CD1c-positive myeloid dendritic cell (primary cell): ENCODE results near the gene LRRC4C.
"Not testable (repeated sequence)": the region's sequence is repeated elsewhere in the genome, so short reads cannot be mapped to it uniquely, and the experiment has no call there.

ENCODE experiments used
- DNase-seq: peaks from one replicate; pipeline ENCODE4 v3.0.0-alpha.2; 2016; ENCODE audit errors: extremely low spot score

The LRRC4C gene

DNA sequence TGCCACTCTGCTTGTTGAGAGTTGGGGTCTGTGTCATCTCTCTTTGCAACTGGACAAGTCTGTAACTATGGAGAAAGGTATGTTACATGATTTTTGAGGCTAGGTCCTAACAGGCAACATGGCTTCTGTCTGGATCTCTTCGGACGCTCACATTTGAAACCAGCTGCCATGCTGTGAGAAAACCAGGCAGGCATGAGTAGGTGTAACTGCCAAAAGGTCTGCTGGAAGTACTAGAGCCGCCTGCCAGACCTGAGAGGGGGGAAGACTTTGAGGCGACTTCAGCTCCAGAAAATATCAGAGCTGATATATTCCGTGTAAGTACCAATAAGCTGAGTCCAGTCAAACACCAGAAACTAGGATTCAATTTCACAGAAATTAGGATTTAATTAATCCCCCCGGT, 579.5 kb downstream of the LRRC4C start:
- no peak for DNase-seq

DNA sequence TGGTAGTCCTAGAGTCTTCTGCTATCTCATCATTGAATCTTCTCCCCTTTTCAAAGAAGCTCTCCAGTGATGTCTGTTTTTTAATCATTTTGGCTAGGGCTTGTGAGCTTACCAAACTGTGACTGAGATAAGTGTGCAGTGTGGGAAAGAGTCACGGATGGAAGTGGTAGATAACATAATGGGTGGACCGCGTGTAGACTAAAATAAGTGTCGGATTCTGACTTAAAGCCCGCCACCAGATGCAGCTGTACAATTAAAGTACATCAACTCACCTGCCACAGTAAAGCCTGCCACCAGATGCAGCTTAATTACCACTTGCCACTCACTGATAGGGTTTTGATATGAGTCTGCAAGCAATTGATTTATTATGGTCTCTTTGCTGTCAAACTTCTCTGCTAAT, 581.5 kb downstream of the LRRC4C start:
- no peak for DNase-seq

DNA sequence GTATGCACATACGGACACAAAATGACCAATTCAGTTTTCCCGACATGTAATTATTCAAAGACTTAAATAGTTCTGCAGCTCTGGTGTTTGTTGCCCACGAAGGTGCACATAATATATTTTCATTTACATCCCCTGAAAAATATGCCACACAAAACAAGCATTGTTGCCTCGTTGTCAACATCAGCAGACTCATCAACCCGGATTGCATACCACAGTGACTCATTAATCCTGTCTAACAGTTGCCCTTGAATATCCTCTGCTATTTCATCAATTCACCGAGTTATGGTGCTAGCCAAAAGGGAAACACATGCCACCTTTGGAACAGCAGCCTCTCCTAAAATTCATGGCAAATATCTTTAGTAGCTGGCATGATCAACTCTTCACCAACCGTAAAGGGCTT, 582.2 kb downstream of the LRRC4C start:
- no peak for DNase-seq

DNA sequence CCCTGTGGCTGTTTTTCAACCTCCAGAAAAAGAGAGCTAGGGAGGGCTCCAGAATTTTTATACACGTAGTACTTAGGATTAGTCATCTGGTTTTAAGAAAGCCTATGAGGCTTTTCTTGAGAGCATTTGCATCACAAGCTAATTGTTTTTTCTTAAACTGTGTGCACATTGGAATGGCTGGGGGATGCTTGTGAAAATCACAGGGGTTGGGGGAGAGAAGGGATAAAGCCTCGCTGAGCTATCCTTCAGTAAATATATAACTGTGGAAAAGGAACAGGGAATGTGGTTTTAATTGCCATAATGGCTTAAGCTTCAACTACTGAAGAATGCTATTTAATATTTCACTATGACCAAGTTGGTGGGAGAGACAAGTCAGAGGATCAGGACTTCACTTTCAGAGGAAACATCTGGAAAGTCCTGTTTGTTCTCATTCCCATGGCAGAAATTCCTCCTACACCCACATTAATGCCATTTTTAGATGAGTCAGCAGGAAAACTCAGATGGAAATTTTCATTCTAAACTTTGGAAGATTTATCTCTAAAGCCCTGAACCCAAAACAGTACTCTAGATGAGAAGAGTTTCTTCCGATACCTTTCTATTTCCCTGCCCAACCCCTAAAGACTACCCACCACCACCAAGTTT, 591.3 kb downstream of the LRRC4C start:
- no peak for DNase-seq

DNA sequence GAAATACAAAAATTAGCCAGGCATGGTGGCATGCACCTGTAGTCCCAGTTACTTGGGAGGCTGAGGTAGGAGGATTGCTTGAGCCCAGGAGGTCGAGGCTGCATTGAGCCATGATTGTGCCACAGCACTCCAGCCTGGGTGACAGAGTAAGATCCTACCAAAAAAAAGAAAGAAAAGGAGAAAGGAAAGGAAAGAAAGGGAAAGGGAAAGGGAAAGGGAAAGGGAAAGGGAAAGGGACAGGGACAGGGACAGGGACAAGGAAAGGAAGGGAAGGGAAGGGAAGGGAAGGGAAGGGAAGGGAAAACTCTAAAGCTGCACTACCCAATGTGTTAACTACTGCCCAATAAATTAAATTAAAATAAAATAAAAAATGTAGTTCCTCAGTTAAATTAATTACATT, 601.7 kb downstream of the LRRC4C start:
- not testable (repeated sequence) for DNase-seq

DNA sequence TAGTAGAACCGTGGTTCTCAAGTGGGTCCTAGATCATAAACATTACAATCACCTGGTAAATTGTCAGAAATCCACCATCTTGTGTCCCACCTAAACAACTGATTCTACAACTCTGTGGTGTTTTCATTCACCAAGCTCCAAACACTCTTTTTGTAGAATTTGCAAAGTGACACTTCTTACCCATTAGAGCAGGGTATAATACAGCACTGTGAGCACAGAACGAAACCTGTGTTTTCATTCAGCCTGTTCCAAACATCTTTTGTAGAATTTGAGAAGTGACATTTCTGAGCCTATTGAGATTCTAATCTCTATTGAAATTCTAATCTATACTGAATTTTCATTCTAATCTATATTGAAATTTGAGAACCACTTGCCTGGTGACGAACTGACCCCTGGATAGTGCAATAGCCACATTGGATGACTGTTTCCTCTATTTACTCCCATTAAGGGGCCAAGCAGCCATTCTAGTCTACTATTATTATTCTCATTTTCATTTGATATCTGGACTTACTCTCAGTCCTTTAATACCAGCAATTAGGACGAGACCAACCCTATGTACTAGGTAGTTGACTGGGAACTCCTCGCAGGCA, 616.6 kb downstream of the LRRC4C start:
- DNase-seq: no peak

DNA sequence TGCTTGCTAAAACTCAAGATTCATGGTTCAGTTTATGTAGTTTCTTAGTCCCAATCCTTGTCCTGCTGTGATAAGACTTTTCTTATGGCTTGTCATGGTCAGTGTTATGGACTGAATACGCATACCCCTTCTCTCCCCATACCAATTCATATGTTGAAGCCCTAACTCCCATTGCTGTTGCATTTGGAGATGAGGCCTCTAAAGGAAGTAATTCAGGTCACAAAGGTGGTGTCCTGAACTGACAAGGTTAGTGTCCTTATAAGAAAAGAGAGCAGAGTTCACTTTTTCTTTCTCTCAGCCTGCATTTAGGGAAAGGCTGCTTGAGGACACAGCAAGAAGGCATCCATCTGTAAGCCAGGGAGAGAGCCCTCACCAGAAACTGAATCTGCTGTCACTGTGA, 618.2 kb downstream of the LRRC4C start:
- no peak for DNase-seq

DNA sequence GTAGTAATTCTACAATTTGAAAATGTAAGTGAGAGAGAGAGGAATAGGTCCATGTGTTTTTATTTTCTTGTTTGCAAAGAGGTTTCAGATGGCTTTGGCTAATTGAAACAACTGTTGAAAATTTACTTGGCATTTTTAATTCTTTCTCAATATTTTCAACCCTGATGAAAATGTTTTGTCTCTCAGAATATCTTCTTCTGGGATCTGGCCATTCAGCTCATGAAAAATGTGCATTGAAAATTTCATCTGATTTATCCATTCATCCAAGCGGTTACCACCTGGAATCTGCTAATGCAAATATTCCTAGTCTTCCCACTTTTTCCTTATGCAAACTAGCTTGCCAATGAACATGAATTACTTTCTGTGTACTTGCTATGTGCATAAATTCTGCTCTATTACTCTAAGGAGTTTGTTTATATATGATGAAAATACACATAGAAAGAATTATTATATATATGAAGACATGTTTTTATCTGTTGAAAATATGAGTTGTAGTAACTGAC, 621.2 kb downstream of the LRRC4C start:
- no peak for DNase-seq

DNA sequence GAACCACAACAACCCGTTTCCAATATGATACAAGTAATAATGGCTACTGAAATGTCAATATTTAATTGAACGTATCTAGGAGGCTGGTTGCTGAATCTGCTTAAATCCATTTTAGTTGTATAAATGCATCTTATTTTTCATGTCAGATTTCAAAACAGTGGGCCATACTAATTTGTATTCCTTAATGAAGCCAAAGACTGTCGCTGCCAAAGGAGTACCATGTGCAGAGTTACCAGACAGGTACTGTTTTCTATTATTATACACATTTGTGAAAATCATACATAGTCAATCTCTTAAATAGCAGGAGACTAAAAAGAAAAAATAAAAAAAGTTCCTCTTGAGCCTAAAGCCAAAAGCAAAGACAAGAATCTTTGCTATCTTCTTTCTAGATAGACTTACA, 632.3 kb downstream of the LRRC4C start:
- no peak for DNase-seq

DNA sequence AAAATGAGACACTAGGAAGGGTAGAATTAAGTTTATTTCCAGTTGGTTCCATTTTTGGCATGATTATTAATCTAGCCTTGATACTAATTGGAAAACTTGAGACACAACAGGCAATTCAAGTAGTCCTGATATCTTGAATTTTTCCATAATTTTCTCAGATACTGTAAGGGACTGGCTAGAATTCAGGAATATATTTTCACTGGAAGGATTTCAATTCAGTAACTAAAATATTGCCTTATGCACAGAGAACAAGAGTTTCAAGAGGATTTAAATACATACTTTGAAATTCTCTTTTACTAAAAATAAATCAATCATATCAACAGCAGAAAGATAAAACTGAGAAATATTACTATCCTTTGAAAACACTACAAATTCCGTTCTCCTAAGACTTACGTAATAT, 632.9 kb downstream of the LRRC4C start:
- no peak for DNase-seq

DNA sequence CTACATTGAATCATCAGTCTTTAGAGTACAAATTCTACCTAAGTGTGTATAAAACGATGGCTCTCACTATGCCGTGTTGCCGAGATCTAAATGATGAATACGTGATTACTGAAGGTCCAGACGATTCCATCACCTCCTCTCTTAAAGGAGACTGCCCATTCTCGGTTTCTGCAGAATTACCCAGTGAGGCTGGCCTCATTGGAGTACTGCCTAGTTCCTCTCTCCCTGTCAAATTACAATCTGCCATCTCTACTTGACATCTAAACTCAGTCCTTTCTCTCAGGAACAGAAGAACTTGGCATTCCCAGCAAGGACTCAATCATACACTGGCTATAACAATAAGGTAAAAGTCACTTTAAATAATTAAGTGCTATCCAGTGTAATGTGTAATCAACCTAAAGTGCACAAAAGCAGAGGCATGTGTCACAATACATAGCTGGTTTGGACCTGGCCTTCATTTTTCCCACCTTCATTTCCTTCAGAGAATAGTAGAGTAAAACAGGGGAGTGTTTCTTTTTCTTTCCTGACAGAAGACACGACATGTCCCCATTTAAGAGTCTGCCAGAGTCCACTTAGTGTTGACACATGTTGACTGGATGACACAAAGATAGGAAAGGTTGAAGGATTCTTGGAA, 634.1 kb downstream of the LRRC4C start:
- DNase-seq: no peak

DNA sequence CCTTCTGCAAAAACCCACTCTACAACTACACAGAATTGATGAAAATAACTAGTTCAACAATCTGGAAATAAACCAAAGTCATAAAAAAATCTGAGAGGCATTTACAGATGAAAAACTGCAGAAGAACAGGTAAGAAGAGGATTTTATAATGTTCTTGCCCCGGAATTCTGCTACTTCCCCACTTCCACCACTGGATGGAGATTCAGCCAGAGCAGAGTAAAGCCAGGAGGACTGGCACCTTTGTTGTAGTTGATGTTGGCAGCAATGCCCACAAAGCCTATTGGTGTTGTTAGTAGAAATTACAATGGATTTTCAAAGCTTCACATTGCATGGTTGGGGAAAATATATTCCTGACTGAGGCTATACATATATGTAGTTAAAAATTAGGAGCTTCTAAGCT, 640.2 kb downstream of the LRRC4C start:
- DNase-seq: no peak

DNA sequence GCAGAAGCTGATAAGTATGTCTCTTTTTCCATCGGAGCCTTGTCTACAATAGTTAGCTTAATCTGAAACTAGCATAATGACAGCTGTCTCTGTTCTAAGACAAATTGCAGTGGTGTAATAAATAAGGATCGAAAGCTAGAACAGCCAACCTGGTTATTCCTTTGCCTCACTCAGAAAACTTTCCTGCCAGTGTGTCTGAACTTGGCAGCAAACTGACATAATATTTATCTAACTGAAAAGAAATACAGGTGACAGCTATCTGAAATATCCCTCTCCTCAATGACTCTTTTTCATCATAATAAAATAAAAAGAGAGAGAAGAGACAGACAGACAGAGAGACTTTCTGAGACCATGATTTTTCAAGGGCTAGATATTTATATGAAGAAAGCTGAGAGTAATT, 642.5 kb downstream of the LRRC4C start:
- DNase-seq: no peak

DNA sequence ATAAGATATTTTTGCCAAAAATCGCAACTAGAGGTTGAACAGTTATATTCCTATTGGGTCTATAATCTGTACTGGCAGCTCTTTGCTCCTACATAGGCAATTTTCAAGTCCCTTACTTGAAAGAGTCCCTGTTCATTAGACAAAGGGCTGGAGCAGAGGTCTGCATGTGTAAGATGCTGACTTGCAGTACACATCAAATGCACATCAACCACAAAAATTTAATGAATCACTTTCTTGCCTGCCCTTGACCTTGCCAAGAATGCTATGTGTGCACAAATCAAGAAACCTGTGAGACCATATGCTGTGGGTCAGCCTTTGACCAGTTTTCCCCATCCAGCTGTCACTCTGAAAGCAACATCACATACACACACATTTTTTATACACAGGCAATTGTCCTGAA, 661.5 kb downstream of the LRRC4C start:
- no peak for DNase-seq

DNA sequence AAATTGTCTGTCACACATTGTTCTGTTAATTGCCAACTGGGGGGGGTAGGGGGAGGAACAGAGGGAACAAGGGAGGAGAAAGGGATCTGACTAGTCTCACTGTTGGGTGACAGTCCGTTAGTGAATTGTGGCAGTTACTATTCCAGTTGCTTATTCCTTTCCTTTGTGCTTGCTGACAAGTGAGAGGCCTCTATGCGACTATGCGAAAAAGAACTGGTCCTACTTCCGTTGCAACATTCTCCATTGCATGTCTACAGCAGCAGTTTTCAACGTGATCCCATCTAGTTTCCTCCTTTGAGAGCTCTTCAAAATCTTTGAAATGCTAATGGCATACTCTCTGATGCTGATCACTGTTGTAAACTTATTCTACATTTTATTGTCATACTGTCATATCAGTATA, 672.2 kb downstream of the LRRC4C start:
- no peak for DNase-seq

DNA sequence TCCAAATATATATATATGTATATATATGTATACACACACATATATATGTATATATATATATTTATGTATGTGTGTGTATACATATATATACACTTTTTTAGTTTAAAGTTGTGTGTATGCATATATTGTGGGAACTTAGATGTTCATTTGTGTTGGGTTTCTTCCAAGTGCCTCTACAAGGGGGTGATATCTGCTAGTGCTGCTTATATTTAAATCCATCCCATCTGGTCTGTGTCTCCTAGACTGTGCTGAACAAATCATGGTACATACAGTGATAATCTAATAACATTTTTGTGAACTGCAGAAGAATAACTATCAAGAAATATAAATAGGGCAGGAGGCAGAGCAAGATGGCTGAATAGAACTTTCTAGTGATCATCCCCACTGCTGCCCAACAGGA, 696.4 kb downstream of the LRRC4C start:
- no peak for DNase-seq

DNA sequence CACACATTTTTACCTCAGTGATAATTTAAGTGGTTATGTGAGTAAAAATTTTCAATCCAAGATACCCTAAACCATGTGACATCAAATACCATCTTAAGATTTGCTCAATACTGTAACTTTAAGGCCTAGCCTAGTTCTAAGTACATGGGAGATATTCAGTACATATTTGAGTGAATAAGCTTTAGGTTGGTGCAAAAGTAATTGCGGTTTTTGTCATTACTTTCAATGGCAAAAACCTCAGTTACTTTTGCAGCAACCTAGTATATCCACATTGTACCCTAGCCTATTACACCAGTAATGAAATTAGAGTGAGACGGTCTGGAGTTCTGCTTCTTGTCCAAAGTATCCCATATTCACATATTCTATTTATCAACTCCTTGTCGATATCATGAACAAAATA, 700.1 kb downstream of the LRRC4C start:
- no peak for DNase-seq

DNA sequence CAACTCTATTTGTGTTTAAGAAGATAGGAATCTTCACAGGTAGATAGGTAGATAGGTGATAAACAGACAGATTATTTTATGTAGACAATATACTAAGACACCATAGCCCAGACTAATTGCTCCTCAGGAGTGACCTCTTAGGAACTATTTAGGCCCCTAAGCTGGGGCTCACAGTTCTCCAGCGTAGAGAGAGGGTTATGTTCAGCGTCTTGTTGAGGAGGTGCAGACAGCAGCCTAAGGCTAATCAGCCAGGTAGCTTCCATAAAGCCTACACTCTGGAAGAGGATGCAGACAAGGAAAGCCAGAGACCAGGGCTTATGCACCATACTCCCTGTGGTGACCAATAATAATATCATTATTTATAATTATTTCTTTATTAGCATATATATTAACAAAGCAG, 705.2 kb downstream of the LRRC4C start:
- DNase-seq: no peak

DNA sequence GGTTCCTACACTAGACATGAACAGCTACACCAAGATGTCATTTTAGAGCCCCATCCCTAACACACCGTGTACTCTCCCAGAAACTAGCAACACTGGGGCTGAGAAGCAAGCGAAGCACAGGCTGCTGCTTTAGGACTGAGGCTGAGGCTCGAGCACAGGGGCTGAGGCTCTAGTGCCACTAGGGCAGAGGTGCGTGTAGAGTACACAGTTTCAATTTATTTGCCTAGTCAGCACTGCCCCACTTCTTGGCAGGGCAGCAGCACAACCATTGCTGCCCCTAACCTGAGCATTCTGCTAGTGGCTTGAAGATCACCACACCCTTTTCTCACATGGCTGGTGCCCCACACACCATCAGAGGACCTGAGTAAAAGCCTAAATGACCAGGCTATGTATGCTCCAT, 713.2 kb downstream of the LRRC4C start:
- DNase-seq: no peak

DNA sequence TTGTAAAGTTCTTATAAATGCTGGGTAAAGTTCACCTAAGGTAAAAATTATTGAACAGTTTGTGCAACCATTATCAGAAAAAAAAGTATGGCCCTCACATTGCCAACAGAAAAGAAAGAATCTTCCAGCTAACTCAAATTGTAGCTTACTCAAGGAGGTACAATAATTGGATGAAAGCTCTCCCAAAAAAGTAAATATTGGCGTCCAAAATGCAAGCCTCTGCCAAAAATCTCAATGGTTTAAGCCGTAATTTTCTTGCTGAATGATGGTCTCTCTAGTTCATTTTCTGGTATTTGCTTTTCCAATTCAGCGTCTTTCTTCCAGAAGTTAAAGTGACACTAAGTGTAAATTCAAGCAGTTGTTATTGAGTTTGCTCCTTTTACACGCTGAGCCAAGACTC, 727.3 kb downstream of the LRRC4C start:
- DNase-seq: no peak

DNA sequence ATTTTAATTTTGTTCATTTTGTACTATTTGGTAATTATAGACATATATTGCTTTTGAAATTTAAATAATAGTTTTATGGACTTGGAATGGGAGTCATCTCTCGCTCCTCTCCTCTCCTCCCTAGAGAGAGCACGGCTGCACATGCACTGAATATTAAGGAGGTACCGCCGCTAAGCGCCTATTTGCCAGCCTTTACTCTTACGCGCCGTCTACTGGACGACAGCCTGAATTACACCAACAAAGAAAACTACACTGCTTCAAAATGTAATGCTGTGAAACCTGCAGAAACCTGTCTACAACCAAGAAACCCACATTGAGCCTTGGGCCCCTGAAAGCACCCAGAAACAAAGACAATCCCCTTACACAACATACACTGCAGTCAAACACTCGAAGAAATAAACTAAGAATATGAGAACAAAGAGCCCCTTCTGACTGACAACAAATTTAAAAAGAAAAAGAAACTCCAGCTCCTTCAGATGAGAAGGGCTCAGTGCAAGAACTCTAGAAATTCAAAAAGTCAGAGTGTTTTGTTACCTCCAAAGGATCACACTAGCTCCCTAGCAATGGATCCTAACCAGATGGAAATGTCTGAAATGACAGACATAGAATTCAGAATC, 737.2 kb downstream of the LRRC4C start:
- no peak for DNase-seq

DNA sequence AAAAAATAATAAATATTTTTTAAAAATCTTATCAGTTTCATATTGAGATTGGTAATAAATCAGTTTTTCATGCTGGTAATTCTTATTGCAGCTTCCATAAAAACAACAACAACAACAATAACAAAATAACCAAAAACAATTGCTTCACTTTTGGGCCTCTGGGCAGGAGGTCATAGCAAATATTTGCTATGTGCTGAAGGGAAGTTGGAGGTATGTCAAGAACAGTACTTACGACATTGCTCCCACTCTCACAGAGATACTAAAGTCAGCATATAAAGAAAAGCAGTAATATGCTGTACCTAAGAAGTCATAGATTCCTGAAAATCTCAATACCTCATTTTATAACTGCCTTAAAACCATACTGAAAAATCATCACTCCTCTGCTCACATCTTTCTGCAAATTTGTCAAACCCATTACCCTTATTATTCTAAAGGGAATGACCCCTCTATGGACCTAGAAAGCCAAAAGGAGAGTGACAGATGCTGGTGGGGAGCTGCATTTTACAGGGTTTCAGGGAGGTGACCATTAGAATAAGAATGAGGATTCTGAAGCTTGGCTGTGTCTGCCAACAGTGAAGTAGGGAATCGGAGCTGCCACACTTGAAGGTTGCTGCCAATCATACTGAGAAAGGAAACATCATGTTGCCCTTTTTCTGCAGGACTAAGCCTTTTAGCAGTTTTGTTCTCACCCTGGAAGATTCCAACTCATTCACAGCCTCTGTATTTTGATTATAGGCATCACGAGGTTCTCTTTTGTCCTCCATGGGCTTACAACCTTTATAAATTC, 742.9 kb downstream of the LRRC4C start:
- no peak for DNase-seq
